HepG2 (cell line): ENCODE measurements around the gene PHB1. TPM values are rescaled to one million over a fixed set of nuclear protein-coding genes. Genes with fewer than 3 reads are reported as not detected.
A peak's percentile ranks its signal among the peaks of the same experiment; 100 is the strongest.
"Not testable (repeated sequence)": the region's sequence is repeated elsewhere in the genome, so short reads cannot be mapped to it uniquely, and the experiment has no call there.

Source experiments
- ERF ChIP-seq: IDR thresholded peaks from 2 replicates; pipeline ENCODE4 v1.6.1; 2018; ENCODE audit warnings: missing biosample characterization, missing genetic modification reagents
- FOXA3 ChIP-seq: IDR thresholded peaks from 2 replicates; pipeline ENCODE4 v1.6.1; 2016; ENCODE audit warnings: missing genetic modification reagents, missing compliant biosample characterization
- FOXJ3 ChIP-seq: sonication (generic); formaldehyde crosslinking; IDR thresholded peaks from 2 replicates; pipeline ENCODE4 v1.4.0; 2020; ENCODE audit warnings: missing genetic modification reagents, mild to moderate bottlenecking, borderline replicate concordance
- FOXO1 ChIP-seq: sonication (generic); formaldehyde crosslinking; IDR thresholded peaks from 2 replicates; pipeline ENCODE4 v1.4.0; 2020; ENCODE audit warnings: missing genetic modification reagents
- LCORL ChIP-seq, 2 experiments: fragments of 450-650 bp in 1 of 2; sonication (generic) in 1 of 2; formaldehyde crosslinking in 1 of 2; IDR thresholded peaks; 2 replicates each; pipeline versions ENCODE4 v1.5.0 to v1.6.1; 2017 to 2020; ENCODE audit warnings: antibody characterized with exemption in 1 of 2, missing genetic modification reagents in 1 of 2
- MED1 ChIP-seq: sonication (generic); formaldehyde crosslinking; IDR thresholded peaks from 2 replicates; pipeline ENCODE4 v1.4.0; 2020; ENCODE audit warnings: missing genetic modification reagents
- MIXL1 ChIP-seq: IDR thresholded peaks from 2 replicates; pipeline ENCODE4 v1.6.1; 2016
- NFKBIZ ChIP-seq: IDR thresholded peaks from 2 replicates; pipeline ENCODE4 v1.6.1; 2018; ENCODE audit warnings: missing genetic modification reagents, missing compliant biosample characterization
- NR2C2 ChIP-seq: sonication (generic); formaldehyde crosslinking; IDR thresholded peaks from 2 replicates; pipeline ENCODE4 v1.4.0; 2020; ENCODE audit warnings: missing genetic modification reagents, mild to moderate bottlenecking, moderate library complexity, borderline replicate concordance
- PHF21A ChIP-seq: sonication (generic); formaldehyde crosslinking; IDR thresholded peaks from 2 replicates; pipeline ENCODE4 v1.5.0; 2020; ENCODE audit warnings: mild to moderate bottlenecking, missing genetic modification reagents
- PPARG ChIP-seq: conservative IDR thresholded peaks from 2 replicates; pipeline ENCODE4 v1.6.1; 2016; ENCODE audit warnings: missing biosample characterization, missing genetic modification reagents
- RARA ChIP-seq: IDR thresholded peaks from 2 replicates; pipeline ENCODE4 v1.6.1; 2016; ENCODE audit warnings: missing genetic modification reagents, missing compliant biosample characterization
- SP5 ChIP-seq: IDR thresholded peaks from 2 replicates; pipeline ENCODE4 v1.6.1; 2016; ENCODE audit warnings: low read depth, borderline replicate concordance
- TFDP1 ChIP-seq: IDR thresholded peaks from 2 replicates; pipeline ENCODE4 v1.6.1; 2016; ENCODE audit warnings: missing compliant biosample characterization, missing genetic modification reagents, borderline replicate concordance
- ZMYM4 ChIP-seq: sonication (generic); formaldehyde crosslinking; IDR thresholded peaks from 2 replicates; pipeline ENCODE4 v1.8.1; 2023; ENCODE audit warnings: mild to moderate bottlenecking, missing genetic modification reagents
- ZNF142 ChIP-seq: sonication (generic); formaldehyde crosslinking; IDR thresholded peaks from 2 replicates; pipeline ENCODE4 v1.4.0; 2020; ENCODE audit warnings: missing genetic modification reagents
- polyA plus RNA-seq, 8 experiments: library from polyadenylated mRNA; depleted of rRNA in 3 of 8; stranded (reverse) in 7 of 8; unstranded in 1 of 8; fragments of >200 nt; fragmentation: Illumina TruSeq in 4 of 8; extraction: Trizol in 4 of 8; gene quantifications; 2 replicates each; pipeline versions ENCODE4 v1.2.1 to v1.2.3, GENCODE V29; 2011 to 2016; ENCODE audit warnings: low read depth in 4 of 8, missing spikeins in 1 of 8, mixed read lengths in 1 of 8; ENCODE audit not compliant: insufficient read depth in 1 of 8
- total RNA-seq, 5 experiments: library from RNA; depleted of rRNA; stranded (reverse); fragments of >200 nt; fragmentation: Illumina TruSeq; extraction: Trizol; gene quantifications; 2 replicates each; pipeline ENCODE4 v1.2.3, GENCODE V29; 2016; ENCODE audit warnings: low read depth in 1 of 5
- TF ChIP-seq, protein P1 (sequence below): sonication (generic); formaldehyde crosslinking; IDR thresholded peaks from 2 replicates; pipeline ENCODE4 v1.9.0; 2022; ENCODE audit warnings: missing genetic modification reagents, mild to moderate bottlenecking, borderline replicate concordance
- TF ChIP-seq, protein P2 (sequence below): sonication (generic); IDR thresholded peaks from 2 replicates; pipeline ENCODE4 v1.6.1; 2016; ENCODE audit warnings: low read depth, borderline replicate concordance

The PHB1 gene
- total and polyA plus RNA-seq, 2 of the 13 experiments (the other 11 are each of a cell fraction or from before 2014, with no cell fraction given), result 515 to 688 TPM

GRCh38 chr17:49418754-49419740 is 4.4 kb upstream of the PHB1 start (continued):
- peak; percentile 71 for TF ChIP-seq PPARG
- peak; percentile 66; the same call in 1 of the 2 replicates for TF ChIP-seq FOXO1 (CRISPR knock-in tag)
- TF ChIP-seq, protein P1, sequence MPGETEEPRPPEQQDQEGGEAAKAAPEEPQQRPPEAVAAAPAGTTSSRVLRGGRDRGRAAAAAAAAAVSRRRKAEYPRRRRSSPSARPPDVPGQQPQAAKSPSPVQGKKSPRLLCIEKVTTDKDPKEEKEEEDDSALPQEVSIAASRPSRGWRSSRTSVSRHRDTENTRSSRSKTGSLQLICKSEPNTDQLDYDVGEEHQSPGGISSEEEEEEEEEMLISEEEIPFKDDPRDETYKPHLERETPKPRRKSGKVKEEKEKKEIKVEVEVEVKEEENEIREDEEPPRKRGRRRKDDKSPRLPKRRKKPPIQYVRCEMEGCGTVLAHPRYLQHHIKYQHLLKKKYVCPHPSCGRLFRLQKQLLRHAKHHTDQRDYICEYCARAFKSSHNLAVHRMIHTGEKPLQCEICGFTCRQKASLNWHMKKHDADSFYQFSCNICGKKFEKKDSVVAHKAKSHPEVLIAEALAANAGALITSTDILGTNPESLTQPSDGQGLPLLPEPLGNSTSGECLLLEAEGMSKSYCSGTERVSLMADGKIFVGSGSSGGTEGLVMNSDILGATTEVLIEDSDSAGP (CRISPR knock-in tag), result 0 out of 2 replicates have a peak, but pooled peaks have one; percentile 8
- peak; percentile 73 for TF ChIP-seq MED1 (CRISPR knock-in tag)
- peak; percentile 62; the same call in 1 of the 2 replicates for TF ChIP-seq ZMYM4 (CRISPR knock-in tag)
- TF ChIP-seq ZNF142 (CRISPR knock-in tag), result 0 out of 2 replicates have a peak, but pooled peaks have one; percentile 38
- peak; percentile 80 for TF ChIP-seq RARA
- TF ChIP-seq LCORL (IDR thresholded peaks at IDR 0.05), result not testable (repeated sequence)
- 0 out of 2 replicates have a peak, but pooled peaks have one; percentile 44 for TF ChIP-seq LCORL (CRISPR knock-in tag; IDR thresholded peaks at IDR 0.05)
- TF ChIP-seq NR2C2 (CRISPR knock-in tag), result peak; percentile 71; the same call in 1 of the 2 replicates
- peak; percentile 80; the same call in 1 of the 2 replicates for TF ChIP-seq FOXJ3
- peak; percentile 78; the same call in 1 of the 2 replicates for TF ChIP-seq PHF21A (CRISPR knock-in tag)
- peak; percentile 42; the same call in 1 of the 2 replicates for TF ChIP-seq NFKBIZ (CRISPR knock-in tag)
- TF ChIP-seq, protein P2, sequence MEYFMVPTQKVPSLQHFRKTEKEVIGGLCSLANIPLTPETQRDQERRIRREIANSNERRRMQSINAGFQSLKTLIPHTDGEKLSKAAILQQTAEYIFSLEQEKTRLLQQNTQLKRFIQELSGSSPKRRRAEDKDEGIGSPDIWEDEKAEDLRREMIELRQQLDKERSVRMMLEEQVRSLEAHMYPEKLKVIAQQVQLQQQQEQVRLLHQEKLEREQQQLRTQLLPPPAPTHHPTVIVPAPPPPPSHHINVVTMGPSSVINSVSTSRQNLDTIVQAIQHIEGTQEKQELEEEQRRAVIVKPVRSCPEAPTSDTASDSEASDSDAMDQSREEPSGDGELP, result peak; percentile 21; the same call in 1 of the 2 replicates
- peak; percentile 79 for TF ChIP-seq MIXL1 (CRISPR knock-in tag)
- TF ChIP-seq ERF (CRISPR knock-in tag), result 0 out of 2 replicates have a peak, but pooled peaks have one; percentile 26
- TF ChIP-seq TFDP1, result peak; percentile 47; the same call in 1 of the 2 replicates
- TF ChIP-seq SP5 (CRISPR knock-in tag), result peak; percentile 17; the same call in 1 of the 2 replicates
- TF ChIP-seq FOXA3 (CRISPR knock-in tag), result peak; percentile 73
